ENCODE results near the gene CYSRT1. TPM values are rescaled to one million over a fixed set of nuclear protein-coding genes. Genes with fewer than 3 reads are reported as not detected.

The CYSRT1 gene
- total RNA-seq, 1 experiment from 2014 or later = 1.0 TPM

DNA sequence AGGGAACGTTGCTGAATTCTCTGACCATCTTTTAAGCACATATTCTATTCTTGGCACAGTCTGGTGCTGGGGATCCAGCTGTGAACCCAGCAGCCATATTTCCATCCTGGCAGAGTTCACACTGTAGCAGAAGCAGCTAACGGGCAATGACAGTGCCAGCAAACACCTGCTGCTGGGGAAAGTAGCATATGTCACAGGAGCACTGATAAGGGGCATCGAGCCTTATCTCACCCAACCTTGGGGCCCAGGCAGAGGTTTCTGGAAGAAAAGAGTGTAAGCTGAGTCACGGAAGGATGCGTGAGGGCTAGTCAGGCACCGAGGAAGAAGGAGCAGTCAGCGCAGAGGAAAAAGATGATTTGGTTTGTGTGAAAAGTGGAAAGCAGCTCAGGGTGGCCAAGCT lies 18.4 kb upstream of the CYSRT1 start:
- Histone ChIP-seq H3K4me1 (ENCODE audit: insufficient read depth, low read length) (no peaks in the 10 kb centered on the region; the same call in 1 of the 2 replicates), H2BK12ac (ENCODE audit: insufficient read length, low read depth, low read length) (no peak overlapping the region), H4K91ac (ENCODE audit: insufficient read length, low read depth, low read length) (no peak overlapping the region), H4K20me1 (ENCODE audit: control insufficient read depth, insufficient read depth, insufficient read length) (no peaks in the 10 kb centered on the region), H3K14ac (ENCODE audit: insufficient read depth, low read length) (no peak overlapping the region), H2BK15ac (ENCODE audit: low read depth, low read length) (no peak overlapping the region), H3K79me1 (ENCODE audit: insufficient read depth, low read depth, low read length, poor library complexity, severe bottlenecking) (peaks cover 19% of the 10 kb centered on the region), H4K5ac (ENCODE audit: insufficient read length, low read depth, low read length) (no peak overlapping the region), H3T11ph (ENCODE audit: low read length) (no peak overlapping the region), H3K56ac (ENCODE audit: insufficient read length, low read depth, low read length) (no peak overlapping the region), H2AK5ac (ENCODE audit: insufficient read length, low read length) (no peak overlapping the region), H3K27me3 (ENCODE audit: insufficient read depth, low read length) (no peaks in the 10 kb centered on the region), H4K8ac (replicated peaks; ENCODE audit: insufficient read length, low read depth, low read length) (no peak overlapping the region), H3K9me3 (ENCODE audit: control insufficient read depth, low read depth, low read length) (no peaks in the 10 kb centered on the region), H3K27ac (ENCODE audit: insufficient read length, low read depth, low read length) (no peak overlapping the region), H2BK5ac (ENCODE audit: insufficient read length, low read length) (no peak overlapping the region), H3K23ac (ENCODE audit: insufficient read length, low read depth, low read length) (no peak overlapping the region), H3K79me2 (ENCODE audit: insufficient read depth, low read length) (peaks cover 13% of the 10 kb centered on the region; the same call in 1 of the 2 replicates), H3K9ac (ENCODE audit: extremely low read depth, insufficient read length, low read length) (peak overlapping the region; percentile 84), H3K4me2 (ENCODE audit: insufficient read depth, insufficient read length, low read length) (peak overlapping the region; percentile 91), H3K18ac (ENCODE audit: insufficient read length, low read depth, low read length) (no peak overlapping the region), H3K4ac (ENCODE audit: low read depth, low read length) (no peak overlapping the region), H2BK20ac (ENCODE audit: low read depth, low read length, poor library complexity, severe bottlenecking) (no peak overlapping the region), H2BK120ac (ENCODE audit: low read depth, low read length, poor library complexity, severe bottlenecking) (no peak overlapping the region), H3K23me2 (ENCODE audit: insufficient read length, low read depth, low read length, poor library complexity, severe bottlenecking) (peaks cover 6% of the 10 kb centered on the region), H2AFZ (ENCODE audit: low read length) (no peak overlapping the region)
- Mint-ChIP-seq H3K36me3 (ENCODE audit: insufficient read depth in 1 of 3, low read depth in 3 of 3) (peaks cover 8 to 39% (median 30%) of the 10 kb centered on the region in 3 experiments), H3K27me3 (ENCODE audit: low read depth) (no peaks in the 10 kb centered on the region), H3K4me3 (peak overlapping the region; percentile 93 to 99), H3K9me3 (no peaks in the 10 kb centered on the region), H3K4me1 (peaks cover 23 to 29% of the 10 kb centered on the region in 2 experiments), H3K27ac (0 out of 7 replicates have a peak overlapping the region, but pooled peaks of 1 of the 3 experiments have one; percentile 97)
- TF ChIP-seq, protein P1, sequence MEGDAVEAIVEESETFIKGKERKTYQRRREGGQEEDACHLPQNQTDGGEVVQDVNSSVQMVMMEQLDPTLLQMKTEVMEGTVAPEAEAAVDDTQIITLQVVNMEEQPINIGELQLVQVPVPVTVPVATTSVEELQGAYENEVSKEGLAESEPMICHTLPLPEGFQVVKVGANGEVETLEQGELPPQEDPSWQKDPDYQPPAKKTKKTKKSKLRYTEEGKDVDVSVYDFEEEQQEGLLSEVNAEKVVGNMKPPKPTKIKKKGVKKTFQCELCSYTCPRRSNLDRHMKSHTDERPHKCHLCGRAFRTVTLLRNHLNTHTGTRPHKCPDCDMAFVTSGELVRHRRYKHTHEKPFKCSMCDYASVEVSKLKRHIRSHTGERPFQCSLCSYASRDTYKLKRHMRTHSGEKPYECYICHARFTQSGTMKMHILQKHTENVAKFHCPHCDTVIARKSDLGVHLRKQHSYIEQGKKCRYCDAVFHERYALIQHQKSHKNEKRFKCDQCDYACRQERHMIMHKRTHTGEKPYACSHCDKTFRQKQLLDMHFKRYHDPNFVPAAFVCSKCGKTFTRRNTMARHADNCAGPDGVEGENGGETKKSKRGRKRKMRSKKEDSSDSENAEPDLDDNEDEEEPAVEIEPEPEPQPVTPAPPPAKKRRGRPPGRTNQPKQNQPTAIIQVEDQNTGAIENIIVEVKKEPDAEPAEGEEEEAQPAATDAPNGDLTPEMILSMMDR (conservative IDR thresholded peaks at IDR 0.05) = no peak
- no CpG with 5 or more reads among the region's 7 CpGs for WGBS (ENCODE audit: extremely low coverage, insufficient read length, low lambda C conversion rate)
- no peak for DNase-seq

Data from H9 (cell line).